Upper lobe of right lung (tissue), 1 donor: ENCODE measurements around the gene VPS13D. TPM values are rescaled to one million over a fixed set of nuclear protein-coding genes. Genes with fewer than 3 reads are reported as not detected.

Experiments
- ATAC-seq: fragments of 200-7000 bp; cut with Tn5 transposase; one replicate; pipeline ENCODE4 v1.9.1; 2020; ENCODE audit warnings: mild to moderate bottlenecking, moderate library complexity
- DNase-seq: peaks from one replicate; pipeline ENCODE4 v3.0.0-alpha.2; 2020
- H3K27ac ChIP-seq: fragments of 200-600 bp; one replicate; pipeline ENCODE4 v1.8.0; 2022
- H3K27me3 ChIP-seq: fragments of 200-600 bp; one replicate; pipeline ENCODE4 v1.8.0; 2022; ENCODE audit warnings: mild to moderate bottlenecking
- H3K36me3 ChIP-seq: fragments of 200-600 bp; one replicate; pipeline ENCODE4 v1.8.0; 2022
- H3K4me1 ChIP-seq: fragments of 200-600 bp; one replicate; pipeline ENCODE4 v1.8.0; 2022
- H3K4me3 ChIP-seq: fragments of 200-600 bp; one replicate; pipeline ENCODE4 v1.8.0; 2022; ENCODE audit warnings: mild to moderate bottlenecking
- H3K9me3 ChIP-seq: fragments of 200-600 bp; one replicate; pipeline ENCODE4 v1.8.0; 2022
- intact Hi-C: fragments of 100-400 bp; cut with DNase I; formaldehyde crosslinking; loops from one replicate; pipeline ENCODE4 v1.11.0; 2022
- total RNA-seq: library from RNA; stranded (reverse); fragmentation: NEBNext Ultra II Directional; extraction: Animal tissue kit (Norgen Biotek cat#: 25700); gene quantifications from one replicate; pipeline ENCODE4 v1.2.1, GENCODE V29; 2021
- TF ChIP-seq, protein P1 (sequence below): fragments of 200-600 bp; IDR thresholded peaks from one replicate; pipeline ENCODE4 v1.8.0; 2022; ENCODE audit warnings: antibody characterized with exemption
- donor health status: DM: no; HTN: yes; CAD: no; lungs with severe emphysema.

Gene VPS13D
- total RNA-seq, 1 donor from 2014 or later = 74.7 TPM

DNA sequence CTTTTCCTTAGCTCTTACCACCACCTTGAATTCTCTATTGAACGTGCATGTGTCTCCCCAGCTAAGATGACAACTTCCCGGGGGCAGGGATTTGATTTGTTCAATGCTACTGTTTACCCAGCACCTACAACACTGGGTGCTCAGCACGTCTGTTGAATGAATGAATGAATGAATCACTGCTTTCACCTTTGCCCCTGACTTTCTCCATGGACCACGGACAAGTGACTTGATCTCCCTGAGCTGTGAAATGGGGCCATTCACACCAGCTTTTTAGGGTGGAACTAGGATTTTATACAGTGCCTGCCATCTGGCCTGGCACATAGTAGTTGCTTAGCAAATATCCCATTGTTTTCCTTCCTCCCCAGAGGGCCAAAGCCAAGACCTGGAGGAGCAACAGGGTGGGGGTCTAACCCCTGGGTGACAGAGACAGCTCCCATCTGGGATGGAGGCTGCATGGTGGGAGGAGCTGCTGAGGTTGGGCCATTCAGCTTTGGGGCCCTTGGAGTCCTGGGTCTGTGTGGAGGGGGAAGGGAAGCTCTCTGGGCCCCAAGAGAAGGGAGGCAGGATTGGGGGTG is 47.3 kb upstream of the VPS13D start:
- DNase-seq (no peak), ATAC-seq (no peak)
- H3K4me1 ChIP-seq = peaks cover 93% of the 10 kb centered on the region
- intact Hi-C loops = no loop called here
- TF ChIP-seq, protein P1, sequence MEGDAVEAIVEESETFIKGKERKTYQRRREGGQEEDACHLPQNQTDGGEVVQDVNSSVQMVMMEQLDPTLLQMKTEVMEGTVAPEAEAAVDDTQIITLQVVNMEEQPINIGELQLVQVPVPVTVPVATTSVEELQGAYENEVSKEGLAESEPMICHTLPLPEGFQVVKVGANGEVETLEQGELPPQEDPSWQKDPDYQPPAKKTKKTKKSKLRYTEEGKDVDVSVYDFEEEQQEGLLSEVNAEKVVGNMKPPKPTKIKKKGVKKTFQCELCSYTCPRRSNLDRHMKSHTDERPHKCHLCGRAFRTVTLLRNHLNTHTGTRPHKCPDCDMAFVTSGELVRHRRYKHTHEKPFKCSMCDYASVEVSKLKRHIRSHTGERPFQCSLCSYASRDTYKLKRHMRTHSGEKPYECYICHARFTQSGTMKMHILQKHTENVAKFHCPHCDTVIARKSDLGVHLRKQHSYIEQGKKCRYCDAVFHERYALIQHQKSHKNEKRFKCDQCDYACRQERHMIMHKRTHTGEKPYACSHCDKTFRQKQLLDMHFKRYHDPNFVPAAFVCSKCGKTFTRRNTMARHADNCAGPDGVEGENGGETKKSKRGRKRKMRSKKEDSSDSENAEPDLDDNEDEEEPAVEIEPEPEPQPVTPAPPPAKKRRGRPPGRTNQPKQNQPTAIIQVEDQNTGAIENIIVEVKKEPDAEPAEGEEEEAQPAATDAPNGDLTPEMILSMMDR = no peak
- H3K9me3 ChIP-seq = no peaks in the 10 kb centered on the region
- H3K27me3 ChIP-seq = no peaks in the 10 kb centered on the region
- no peak overlapping the region for H3K4me3 ChIP-seq
- H3K36me3 ChIP-seq = no peaks in the 10 kb centered on the region
- peak overlapping the region; percentile 93 for H3K27ac ChIP-seq

GRCh38 chr1:12183095-12183794 is 46.6 kb upstream of the VPS13D start:
- Histone ChIP-seq H3K9me3 (no peaks in the 10 kb centered on the region), H3K4me1 (peaks cover 87% of the 10 kb centered on the region), H3K27me3 (no peaks in the 10 kb centered on the region), H3K36me3 (no peaks in the 10 kb centered on the region), H3K27ac (peak overlapping the region; percentile 93), H3K4me3 (no peak overlapping the region)
- TF ChIP-seq, protein P1 = no peak
- DNase-seq = no peak
- ATAC-seq = no peak
- intact Hi-C loops = no loop called here

DNA sequence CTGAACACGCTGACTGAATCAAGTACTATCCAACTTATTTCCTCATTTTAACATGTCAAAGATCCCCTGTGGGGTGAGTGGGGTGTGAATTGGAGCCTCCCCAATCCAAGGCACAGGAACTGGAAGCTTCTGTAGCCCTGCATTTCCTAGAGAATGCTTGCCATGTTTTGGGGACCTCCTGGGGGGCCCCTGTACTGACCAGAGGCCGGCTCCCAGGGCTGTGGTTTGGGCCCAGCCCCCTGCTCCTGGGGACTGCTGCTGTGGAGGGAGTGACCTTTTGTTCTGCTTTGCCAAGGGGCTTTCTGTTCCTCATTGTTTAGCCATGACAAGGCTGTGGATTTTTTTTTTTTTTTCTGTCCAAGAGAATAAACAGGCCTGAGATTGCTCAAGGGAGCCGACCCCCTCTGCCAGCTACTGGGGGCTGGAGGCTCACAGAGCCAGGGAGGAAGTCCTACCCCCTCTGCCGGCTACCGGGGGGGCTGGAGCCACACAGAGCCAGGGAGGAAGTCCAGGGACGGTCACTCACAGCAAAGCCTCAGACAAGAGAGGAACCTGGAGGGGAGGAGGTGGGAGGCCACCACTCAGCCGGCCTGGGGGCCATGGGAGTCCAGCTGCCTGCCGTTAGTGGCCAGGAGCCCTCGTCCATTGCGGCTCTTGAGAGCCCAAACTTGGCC is 45.7 kb upstream of the VPS13D start:
- peak overlapping the region; percentile 23 for H3K4me3 ChIP-seq
- no peaks in the 10 kb centered on the region for H3K9me3 ChIP-seq
- intact Hi-C loops = no loop called here
- DNase-seq (peak; percentile 87), ATAC-seq (peak; percentile 83)
- peaks cover 87% of the 10 kb centered on the region for H3K4me1 ChIP-seq
- H3K27me3 ChIP-seq = no peaks in the 10 kb centered on the region
- TF ChIP-seq, protein P1 = peak; percentile 40
- no peaks in the 10 kb centered on the region for H3K36me3 ChIP-seq
- peak overlapping the region; percentile 93 for H3K27ac ChIP-seq

DNA sequence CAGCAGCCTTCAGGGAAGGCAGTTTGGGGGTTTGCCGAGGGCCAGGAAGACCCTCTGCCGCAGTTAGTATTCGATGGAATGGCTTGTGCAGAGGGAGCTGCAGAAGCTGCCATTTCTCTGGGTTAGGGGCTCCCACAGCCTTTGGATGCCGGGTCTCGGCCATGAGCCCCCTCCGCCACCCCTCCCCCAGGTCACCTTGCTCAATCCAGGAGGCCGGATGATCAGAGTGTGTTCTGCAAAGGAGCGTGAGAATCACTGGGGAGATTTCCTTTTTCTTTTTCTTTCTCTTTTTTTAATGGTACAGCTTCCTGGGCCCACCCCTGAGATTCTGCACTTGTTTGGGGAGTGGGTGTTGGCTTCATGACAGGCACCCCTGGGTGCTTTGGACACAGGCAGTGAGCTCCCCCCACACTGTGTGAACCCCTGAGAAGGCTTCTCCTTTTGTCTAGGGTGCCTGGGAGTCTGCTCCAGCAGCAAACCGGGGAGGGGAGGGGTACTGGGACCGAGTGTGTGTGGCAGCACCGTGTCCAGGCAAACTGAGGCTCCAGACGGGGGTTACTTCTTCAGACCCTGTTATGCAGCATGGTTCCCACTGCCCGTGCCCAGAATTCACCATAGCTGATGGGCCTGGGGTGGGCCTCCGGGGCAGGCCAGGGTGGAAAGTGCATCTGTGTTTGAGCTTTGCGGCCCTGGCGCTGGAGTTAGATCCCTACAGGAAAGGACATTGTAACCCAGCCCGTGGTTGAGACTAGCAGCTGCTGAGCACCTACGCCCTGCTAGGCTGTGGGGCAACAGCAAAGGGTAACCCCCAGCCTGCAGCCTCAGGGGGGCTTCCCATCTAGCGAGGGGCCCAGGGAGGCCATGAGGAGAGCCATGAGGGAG is 44.6 kb upstream of the VPS13D start:
- TF ChIP-seq, protein P1 = no peak
- peaks cover 77% of the 10 kb centered on the region for H3K4me1 ChIP-seq
- H3K27ac ChIP-seq = peak overlapping the region; percentile 93
- H3K4me3 ChIP-seq = peak overlapping the region; percentile 23
- intact Hi-C loops = no loop called here
- H3K36me3 ChIP-seq = peaks cover 6% of the 10 kb centered on the region
- peak; percentile 1 for ATAC-seq
- H3K9me3 ChIP-seq = no peaks in the 10 kb centered on the region
- no peaks in the 10 kb centered on the region for H3K27me3 ChIP-seq
- DNase-seq = no peak

DNA sequence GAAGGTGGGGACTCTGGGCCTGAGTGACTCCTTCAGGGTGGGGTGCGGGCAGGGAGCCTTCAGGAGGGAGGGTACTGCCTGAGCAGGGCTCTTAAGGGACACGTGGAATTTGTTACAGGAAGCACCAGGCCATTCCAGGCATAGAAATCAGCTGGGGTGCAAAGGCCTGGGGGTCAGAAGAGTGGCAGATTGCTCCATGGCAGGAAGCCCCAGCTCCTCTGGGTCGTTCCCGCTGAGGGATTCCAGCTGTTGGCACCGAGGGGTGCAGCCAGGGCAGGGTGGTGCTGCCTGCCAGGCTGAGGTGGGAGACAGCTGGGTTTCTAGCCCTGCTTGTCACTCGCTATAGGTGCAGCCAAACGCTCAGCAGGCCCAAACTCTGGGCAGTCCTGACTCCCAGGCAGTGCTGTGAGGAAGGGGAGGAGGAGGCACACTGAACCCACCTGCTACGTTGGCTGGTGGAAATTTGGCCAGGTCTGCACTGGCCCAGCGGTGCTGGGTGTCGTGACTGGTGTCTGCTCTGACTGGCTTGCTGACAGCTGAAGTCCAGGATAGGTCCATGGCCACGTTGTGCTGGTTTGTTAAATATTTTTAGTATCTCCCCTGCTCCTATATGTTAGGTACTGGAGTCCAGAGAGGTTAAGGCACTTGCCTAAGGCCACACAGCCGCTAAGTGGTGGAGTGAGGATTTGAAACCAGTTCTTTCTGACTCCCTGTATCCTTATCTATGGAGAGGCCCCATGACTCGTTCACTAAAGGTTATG is 43.7 kb upstream of the VPS13D start:
- Histone ChIP-seq H3K36me3 (peaks cover 12% of the 10 kb centered on the region), H3K4me1 (peaks cover 69% of the 10 kb centered on the region), H3K27me3 (no peaks in the 10 kb centered on the region), H3K27ac (peak overlapping the region; percentile 93), H3K9me3 (no peaks in the 10 kb centered on the region), H3K4me3 (no peak overlapping the region)
- TF ChIP-seq, protein P1 = no peak
- intact Hi-C loops = no loop called here
- DNase-seq = no peak
- ATAC-seq = peak; percentile 3
